NCI-H2227 treated with DMSO at 0.1 percent for 48 hours (cell line): Measurements from ENCODE around the gene GNG13.
"Not testable (repeated sequence)": the region's sequence is repeated elsewhere in the genome, so short reads cannot be mapped to it uniquely, and the experiment has no call there.

ENCODE experiments used
- DNase-seq: peaks from one replicate; lab custom pipeline; 2025; lab: John Stamatoyannopoulos, UW

The GNG13 gene

DNA sequence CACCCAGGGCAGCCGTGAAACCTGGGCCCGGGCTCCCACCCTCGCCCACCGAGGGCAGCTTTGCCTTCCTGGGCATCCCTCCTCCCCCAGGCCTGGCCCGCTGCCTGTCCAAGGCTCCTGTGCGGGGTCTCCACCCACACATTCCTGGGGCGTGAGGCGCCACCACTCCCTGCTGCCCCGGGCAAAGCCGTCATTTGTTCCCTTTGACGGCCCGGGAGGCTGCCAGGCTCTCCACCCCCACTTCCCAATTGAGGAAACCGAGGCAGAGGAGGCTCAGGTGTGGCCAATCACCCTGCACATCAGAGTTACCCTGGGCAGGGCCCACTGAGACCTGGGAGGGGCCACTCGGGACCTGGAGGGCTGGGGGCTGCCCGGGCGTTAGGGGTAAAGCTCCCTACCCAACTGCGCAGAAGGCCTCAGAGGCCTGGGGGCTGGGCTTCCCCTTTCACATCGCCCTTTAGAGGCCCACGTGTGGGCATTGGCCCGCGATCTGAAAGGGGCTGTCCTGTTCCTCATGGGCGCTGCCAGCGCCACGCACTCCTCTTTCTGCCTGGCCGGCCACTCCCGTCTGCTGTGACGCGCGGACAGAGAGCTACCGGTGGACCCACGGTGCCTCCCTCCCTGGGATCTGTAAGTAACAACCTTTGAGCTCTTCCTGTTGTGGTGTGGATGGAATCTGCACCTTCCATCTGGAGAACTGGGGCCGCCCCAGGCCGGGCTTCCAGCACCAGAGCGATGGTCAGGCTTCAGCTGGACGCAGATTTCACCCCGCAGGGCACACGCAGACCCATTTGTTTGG is 39.8 kb downstream of the GNG13 start, which contains the start of gene MSLN:
Gene MSLN (plus strand): TSS at position 190 of the 799 bp plus-strand sequence. CDS start 1,947 bp downstream, outside the sequence.
- DNase-seq = no peak

DNA sequence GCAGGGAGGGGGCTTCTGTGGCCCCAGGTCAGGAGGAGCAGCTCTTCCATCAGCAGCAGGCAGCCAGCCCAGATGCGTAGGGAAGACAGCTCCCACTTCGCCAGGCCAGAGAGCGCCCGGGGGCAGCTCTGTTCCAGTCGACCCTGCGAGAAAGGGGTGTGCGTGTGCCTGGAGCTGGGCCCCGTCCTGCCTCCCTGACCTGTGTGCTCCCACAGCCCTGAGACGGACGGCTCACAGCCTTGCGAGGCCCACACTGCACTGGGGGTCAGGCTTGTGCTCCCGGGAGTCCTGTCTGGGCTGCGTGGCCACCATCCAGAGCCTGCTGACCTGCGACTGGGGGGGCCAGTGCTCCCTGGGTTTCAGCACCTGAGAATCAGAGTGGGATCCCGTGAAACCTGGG is 40.5 kb downstream of the GNG13 start:
- DNase-seq = no peak

DNA sequence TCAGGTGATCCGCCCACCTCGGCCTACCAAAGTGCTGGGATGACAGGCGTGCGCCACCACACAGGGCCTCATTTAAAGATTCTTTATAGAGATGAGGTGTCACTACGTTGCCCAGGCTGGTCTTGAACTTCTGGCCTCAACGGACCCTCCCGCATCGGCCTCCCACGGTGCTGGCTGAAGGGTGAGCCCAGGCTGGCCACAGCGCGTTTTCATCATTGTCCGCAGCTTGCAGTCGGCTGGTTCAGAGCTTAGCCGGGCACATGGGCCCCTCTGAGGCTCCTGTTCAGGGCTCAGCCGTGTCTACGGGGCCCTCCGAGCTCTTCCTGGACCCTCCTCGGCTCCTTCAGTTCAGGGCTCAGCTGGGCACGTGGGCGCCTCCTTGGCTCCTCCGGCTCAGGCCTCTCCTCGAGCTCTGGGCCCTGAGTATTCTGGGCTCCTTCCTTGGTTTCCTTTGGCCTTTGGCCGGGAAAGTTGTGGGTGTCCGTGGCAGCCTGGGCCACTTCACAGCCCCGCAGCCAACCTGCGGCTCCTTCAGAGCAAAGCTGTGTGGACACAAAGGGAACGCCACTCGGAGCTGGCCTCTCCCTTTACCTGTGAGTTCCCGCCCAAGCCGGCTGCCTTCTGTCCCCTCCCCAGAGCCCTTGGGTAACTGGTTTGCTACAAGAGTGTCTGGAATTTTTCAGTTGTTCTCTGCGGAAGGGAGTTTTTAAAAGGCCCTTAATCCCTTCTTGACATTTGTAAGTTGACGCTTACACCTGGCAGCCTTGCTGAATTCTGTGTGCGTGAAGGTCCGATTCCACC is 41.2 kb downstream of the GNG13 start:
- no peak for DNase-seq

DNA sequence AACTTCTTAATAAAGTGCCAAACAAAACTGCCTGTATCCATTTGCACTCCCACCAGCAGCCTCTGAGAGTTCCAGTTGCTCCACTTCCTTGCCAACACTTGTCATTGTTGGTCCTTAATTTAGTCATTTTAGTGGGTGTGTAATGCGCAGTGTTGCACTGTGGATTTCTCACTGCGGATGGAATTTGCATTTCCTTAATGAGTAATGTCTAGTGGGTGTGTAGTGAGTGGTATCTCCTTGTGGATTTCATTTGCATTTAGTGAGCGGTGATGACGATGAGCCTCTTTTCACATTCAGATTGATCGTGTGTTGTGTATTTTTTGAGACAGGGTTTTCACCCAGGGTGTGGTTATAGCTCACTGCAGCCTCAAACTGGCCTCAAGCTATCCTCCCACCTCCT is 44.1 kb downstream of the GNG13 start:
- no peak for DNase-seq

DNA sequence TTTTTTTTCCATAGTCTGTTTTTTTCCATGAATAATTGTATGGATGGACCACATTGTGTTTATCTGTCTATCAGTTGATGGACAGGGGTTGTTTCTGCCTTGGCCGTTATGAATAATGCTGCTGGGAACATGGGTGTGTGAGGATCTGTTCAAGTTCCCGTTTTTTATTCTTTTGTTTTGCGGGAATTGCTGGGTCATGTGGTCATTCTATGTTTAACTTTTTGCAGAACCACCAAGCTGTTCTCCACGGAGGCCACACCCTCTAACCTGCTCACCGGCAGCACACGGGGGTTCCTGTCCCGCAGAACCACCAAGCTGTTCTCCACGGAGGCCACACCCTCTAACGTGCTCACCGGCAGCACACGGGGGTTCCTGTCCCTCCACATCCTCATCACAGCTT is 45.9 kb downstream of the GNG13 start:
- no peak for DNase-seq

DNA sequence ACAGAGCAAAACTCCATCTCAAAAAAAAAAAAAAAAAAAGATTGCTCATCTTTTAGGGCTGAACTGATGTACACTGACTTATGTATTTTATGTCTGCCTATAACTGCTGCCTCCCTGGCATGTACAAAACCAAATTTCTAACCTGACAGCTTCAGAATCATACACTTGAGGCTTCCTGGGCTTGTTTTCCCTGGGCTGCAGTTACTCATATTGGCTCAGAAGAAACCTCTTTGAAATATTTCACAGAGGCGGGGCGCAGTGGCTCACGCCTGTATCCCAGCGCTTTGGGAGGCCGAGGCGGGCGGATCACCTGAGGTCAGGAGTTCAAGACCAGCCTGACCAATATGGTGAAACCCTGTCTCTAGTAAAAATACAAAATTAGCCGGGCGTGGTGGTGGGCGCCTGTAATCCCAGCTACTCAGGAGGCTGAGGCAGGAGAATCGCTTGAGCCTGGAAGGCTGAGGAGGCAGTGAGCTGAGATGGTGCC is 46.4 kb downstream of the GNG13 start:
- not testable (repeated sequence) for DNase-seq

DNA sequence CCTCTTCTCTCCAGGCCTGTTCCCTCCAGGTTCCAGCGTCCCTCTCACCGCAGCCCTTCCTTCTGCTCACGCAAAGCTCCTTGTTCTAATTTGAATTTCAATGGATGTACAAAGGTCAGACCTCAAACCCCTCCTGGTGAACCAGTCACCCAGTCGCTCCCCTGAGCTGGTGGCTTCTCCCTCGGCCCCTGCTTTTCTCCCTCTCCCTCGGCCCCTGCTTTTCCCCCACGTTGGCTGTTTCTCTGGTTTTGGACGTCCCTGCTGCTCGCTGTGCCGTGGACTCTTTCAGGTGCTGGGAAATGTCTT is 48.6 kb downstream of the GNG13 start:
- DNase-seq = no peak

DNA sequence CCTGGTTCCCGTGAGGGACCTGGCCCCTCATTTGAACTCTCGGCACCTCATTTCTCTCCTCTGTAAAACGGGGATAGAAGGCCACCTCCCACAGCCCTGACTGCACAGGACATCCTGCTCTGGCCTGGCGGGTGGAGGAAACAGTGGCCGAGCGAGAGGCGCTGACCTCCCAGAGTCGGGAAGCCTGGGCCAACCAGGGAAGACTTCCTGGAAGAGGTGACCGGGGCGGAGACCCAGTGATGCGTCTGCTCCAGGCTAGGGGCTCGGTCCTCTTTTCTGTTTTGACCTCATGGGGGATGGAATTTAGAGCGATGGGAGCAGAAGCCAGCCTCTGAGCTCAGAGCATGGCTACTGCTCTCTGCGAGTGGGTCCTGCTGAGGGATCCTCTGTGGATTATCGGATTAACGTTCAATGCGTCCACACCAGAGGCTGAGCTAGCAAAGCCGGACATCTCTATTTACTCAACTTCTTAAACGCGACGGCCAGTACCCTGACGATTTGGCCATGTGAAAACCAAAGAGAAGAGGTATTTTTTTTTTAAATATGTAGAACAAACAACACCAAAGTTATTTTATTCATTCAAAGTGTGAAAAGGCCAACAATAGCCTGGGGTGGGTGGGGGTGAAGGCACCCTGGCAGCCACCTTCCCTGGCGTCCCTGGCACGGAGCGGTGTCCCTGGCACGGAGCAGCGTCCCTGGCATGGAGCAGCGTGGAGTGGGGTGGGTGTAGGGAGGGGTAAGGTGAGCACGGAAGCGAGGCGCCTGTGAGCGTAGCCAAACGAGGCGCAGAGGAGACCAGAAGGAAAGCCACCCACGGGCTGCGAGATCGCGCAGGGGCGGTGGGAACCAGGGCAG is 49.2 kb downstream of the GNG13 start:
- no peak for DNase-seq

DNA sequence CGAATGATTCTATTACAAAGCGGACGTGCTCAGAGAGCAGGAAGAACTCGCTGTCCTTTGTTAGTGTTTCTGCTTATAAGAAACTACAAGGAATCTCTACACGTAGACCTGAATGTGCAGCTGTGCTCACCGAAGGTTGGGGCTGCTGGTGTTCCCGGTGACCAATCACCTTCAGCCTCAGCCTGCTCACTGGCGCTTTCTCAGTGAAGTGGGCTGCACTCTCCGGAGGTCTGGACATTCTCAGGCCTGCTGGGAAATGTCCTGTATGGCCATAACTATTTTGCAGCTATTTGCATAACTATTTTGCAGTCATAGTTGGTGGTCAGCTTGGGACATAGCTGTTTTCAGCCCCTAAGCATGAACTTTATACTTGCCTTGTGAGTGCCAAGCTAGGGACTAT is 50.0 kb downstream of the GNG13 start:
- no peak for DNase-seq

DNA sequence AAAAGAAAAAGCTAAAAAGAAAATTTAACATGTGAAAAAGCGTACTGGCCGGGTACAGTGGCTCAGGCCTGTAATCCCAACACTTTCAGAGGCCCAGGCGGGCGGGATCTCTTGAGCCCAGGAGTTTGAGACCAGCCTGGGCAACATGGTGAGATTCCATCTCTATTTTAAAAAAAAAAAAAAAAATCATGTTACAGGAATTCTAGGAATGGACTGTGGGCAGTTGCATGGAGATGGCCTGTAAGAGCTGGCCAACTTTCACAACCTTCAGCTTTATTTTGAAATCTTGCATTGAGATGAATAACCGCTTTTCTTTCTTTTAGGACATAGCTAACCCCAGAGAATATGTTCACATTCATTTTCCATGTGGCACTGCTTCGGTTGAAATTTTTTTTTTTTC is 51.5 kb downstream of the GNG13 start:
- no peak for DNase-seq
